Posterior vena cava (tissue), 2 donors: ENCODE results near the gene IL1R2. TPM values are rescaled to one million over a fixed set of nuclear protein-coding genes. Genes with fewer than 3 reads are reported as not detected.

ENCODE experiments used
- DNase-seq: peaks from one replicate; pipeline ENCODE4 v3.0.0-alpha.2; 2020; ENCODE audit warnings: low spot score
- intact Hi-C, 2 donors: fragments of 100-400 bp; cut with DNase I; formaldehyde crosslinking; loops; one replicate each; pipeline versions ENCODE4 v1.14.1 to v1.14.2; 2022 to 2023
- total RNA-seq, 2 donors: library from RNA; stranded (reverse); fragmentation: NEBNext Ultra II Directional; extraction: Animal tissue kit (Norgen Biotek cat#: 25700); gene quantifications; one replicate each; pipeline ENCODE4 v1.2.1, GENCODE V29; 2021
- donor health status: DM: yes; HTN: yes; CAD: no.
- donor health status: DM: yes; HTN: yes; CAD: no.

Gene IL1R2
- total RNA-seq, 2 donors from 2014 or later, result 16.3 to 27.0 TPM

GRCh38 chr2:102048465-102048864, 56.7 kb downstream of the IL1R2 start:
- peak; percentile 90 for DNase-seq
- intact Hi-C loops, result loop anchor here in 1 of 2 donors (10.0 kb wide), 1 partner anchor 96 kb away; the partner anchor contains the start of gene IL1R1

- no peak for DNase-seq
- intact Hi-C loops, result loop anchor here in 1 of 2 donors (1.0 to 10.0 kb wide), 2 partner anchors 23 to 95 kb away; partner anchors contain the start of gene IL1R1
These were observed 58.1 kb downstream of the IL1R2 start for GRCh38 chr2:102049756-102050443.

GRCh38 chr2:102050854-102051391, 59.2 kb downstream of the IL1R2 start:
- intact Hi-C loops, result loop anchor here in 1 of 2 donors (1.0 kb wide), 1 partner anchor 24 kb away; no protein-coding TSS in a partner anchor
- DNase-seq, result peak; percentile 95

GRCh38 chr2:102051692-102052277, 60.0 kb downstream of the IL1R2 start:
- intact Hi-C loops, result no loop called here
- no peak for DNase-seq

- no peak for DNase-seq
- intact Hi-C loops, result no loop called here
These were observed 60.6 kb downstream of the IL1R2 start for GRCh38 chr2:102052365-102052764.

- intact Hi-C loops, result no loop called here
These were observed 61.3 kb downstream of the IL1R2 start for GRCh38 chr2:102053096-102053495.

GRCh38 chr2:102055346-102055990, 63.7 kb downstream of the IL1R2 start:
- intact Hi-C loops, result no loop called here
- DNase-seq, result no peak

More at GRCh38 chr2:102053096-102053495, 61.3 kb downstream of the IL1R2 start:
- no peak for DNase-seq

GRCh38 chr2:102056079-102056581, 64.4 kb downstream of the IL1R2 start:
- intact Hi-C loops, result no loop called here
- no peak for DNase-seq

GRCh38 chr2:102057502-102058292, 65.9 kb downstream of the IL1R2 start:
- intact Hi-C loops, result no loop called here
- no peak for DNase-seq

- DNase-seq, result no peak
- intact Hi-C loops, result no loop called here
These were observed 66.6 kb downstream of the IL1R2 start for GRCh38 chr2:102058293-102058833.

GRCh38 chr2:102059151-102059550, 67.4 kb downstream of the IL1R2 start:
- intact Hi-C loops, result no loop called here
- DNase-seq, result no peak

GRCh38 chr2:102060047-102060446, 68.3 kb downstream of the IL1R2 start:
- intact Hi-C loops, result loop anchor here in 1 of 2 donors (5.0 kb wide), 1 partner anchor 38 kb away; no protein-coding TSS in a partner anchor

GRCh38 chr2:102060792-102061191, 69.0 kb downstream of the IL1R2 start:
- DNase-seq, result no peak

More at GRCh38 chr2:102060047-102060446, 68.3 kb downstream of the IL1R2 start:
- DNase-seq, result no peak

GRCh38 chr2:102061286-102061699, 69.5 kb downstream of the IL1R2 start:
- DNase-seq, result no peak
- intact Hi-C loops, result loop anchor here in 1 of 2 donors (5.0 kb wide), 1 partner anchor 39 kb away; no protein-coding TSS in a partner anchor

More at GRCh38 chr2:102060792-102061191, 69.0 kb downstream of the IL1R2 start:
- intact Hi-C loops, result loop anchor here in 1 of 2 donors (5.0 kb wide), 1 partner anchor 38 kb away; no protein-coding TSS in a partner anchor

- intact Hi-C loops, result loop anchor here in 1 of 2 donors (5.0 kb wide), 1 partner anchor 40 kb away; no protein-coding TSS in a partner anchor
- peak; percentile 89 for DNase-seq
These were observed 70.4 kb downstream of the IL1R2 start for GRCh38 chr2:102061962-102062795.

- DNase-seq, result no peak
- intact Hi-C loops, result loop anchor here in 1 of 2 donors (5.0 kb wide), 1 partner anchor 41 kb away; no protein-coding TSS in a partner anchor
These were observed 71.0 kb downstream of the IL1R2 start for GRCh38 chr2:102062802-102063201.

- peak; percentile 94 for DNase-seq
- intact Hi-C loops, result loop anchor here in 1 of 2 donors (5.0 kb wide), 1 partner anchor 41 kb away; no protein-coding TSS in a partner anchor
These were observed 71.7 kb downstream of the IL1R2 start for GRCh38 chr2:102063487-102063911.
